Stimulated activated CD4-positive, alpha-beta T cell treated with anti-CD3 and anti-CD28 coated beads, Interleukin-1b, Interleukin-23, amount 100 ng/mL, for 24 hours (primary cell): ENCODE measurements around the gene CRADD.
"Not testable (repeated sequence)": the region's sequence is repeated elsewhere in the genome, so short reads cannot be mapped to it uniquely, and the experiment has no call there.

Experiments
- DNase-seq, 4 experiments: peaks; one replicate each; pipeline ENCODE4 v3.0.0-alpha.2; 2020; ENCODE audit warnings: low read depth in 4 of 4, low spot score in 1 of 4

The CRADD gene

DNA sequence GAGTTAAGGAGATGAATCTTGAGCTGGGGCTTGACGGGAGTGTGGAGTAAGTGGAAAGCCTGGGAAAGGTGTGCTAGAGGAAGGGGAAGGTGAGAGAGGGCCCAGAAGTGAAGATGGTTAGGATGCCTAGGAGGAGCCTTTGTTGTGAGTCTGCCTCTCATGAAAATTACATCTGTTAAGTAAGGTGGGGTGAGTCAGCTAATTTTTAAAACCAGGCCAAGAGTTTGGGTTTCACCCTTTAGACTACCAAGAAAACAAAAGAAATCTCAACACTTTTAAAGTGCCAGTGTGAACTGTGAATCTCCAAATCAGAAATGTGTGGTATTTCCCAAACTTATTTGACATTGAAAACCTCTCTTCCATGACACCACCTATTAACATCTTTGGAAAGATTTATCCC is 185.2 kb downstream of the CRADD start:
- no peak for DNase-seq

DNA sequence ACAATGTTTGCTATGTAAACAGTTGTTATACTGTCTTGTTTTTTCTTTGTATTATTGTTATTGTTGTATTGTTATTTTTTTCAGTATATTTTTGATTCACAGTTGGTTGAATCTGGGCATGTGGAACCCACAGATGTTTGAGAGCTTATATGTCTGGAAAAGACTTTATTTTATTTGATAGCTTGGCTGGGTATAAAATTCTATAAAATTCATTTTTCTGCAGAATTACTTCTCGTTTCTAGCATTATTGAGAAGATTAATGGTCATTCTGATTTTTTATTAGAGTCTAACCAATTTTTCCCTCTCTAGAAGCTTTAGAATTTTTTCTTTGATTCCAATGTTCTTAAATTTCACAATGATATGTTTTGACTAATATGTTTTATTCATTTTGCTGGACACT is 188.6 kb downstream of the CRADD start:
- no peak for DNase-seq

DNA sequence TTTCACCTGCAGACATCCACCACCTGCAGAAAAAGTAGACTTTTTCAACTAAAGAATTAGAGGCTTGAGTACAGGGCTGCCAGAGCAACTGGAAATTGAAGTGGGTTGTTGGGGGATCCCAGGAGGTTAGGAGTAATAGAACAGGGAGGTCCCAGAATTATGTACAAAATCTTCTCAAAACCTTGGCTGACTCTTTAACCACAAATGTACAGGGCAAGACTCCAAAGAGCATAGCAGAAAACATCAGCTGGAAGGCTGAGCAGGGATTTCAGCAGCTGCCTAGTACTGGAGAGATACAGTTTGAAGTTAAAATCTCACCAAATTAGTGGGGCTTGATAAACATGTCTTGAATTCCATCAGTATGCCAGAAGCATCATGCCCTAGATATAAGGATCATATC is 191.6 kb downstream of the CRADD start:
- no peak for DNase-seq

DNA sequence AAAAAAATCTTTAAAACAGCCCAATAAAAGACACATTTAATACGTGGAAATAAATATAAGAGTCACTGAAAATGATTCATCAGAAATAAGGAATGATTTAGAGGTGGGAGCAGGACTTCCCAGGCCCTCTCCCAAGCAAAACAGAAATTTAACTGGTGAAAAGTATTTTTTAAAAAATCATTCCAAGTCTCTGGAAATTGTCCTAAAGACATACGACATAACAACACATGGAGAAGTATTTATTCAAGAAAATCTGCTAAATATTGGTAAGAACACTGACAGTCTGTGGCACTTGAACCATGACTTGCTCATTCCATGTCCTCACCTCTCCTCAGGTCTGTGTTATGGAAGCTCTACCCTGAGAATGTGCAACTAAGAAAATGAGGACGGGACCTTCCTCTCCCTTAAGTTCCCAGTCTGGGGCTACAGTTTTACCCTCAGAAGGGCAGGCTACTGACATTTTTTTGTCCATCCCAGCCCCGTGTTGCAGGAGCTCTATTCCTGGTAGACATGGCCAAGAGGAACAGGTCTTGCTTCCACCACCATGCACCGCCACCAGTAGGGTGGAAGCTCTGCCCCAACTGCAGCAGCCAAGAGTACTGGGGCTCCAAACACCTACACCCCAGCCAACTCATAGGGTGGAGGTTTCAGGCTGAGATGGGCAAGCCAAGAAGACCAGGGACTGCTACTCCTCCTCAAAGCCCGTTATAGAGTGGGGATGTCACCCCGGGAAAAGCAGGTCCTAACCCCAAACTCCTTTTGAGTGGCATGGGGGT is 193.0 kb downstream of the CRADD start:
- DNase-seq = no peak

DNA sequence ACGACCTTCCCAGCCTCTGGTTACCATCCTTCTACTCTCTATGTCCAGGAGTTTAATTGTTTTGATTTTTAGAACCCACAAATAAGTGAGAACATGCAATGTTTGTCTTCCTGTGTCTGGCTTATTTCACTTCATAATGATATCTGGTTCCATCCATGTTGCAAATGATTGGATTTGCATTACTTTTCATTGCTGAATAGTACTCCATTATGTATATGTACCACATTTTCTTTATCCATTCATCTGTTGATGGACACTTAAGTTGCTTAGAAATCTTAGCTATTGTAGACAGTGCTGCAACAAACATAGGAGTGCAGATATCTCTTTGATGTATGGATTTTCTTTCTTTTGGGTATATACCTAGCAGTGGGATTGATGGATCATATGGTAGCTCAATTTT is 194.4 kb downstream of the CRADD start:
- DNase-seq = not testable (repeated sequence)

DNA sequence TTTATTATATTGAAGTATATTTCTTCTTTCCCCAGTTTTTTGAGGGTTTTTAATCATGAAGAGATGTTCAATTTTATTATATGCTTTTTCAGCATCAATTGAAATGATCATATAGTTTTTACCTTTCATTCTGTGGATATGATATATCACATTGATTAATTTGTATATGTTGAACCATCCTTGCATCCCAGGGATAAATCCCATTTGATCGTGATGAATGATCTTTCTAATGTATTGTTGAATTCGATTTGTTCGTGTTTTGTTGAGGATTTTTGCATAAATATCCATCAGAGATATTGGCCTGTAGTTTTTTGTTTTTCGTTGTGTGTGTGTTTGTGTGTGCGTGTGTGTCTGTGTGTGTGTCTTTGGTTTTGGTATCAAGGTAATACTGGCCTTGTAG is 196.4 kb downstream of the CRADD start:
- no peak for DNase-seq

DNA sequence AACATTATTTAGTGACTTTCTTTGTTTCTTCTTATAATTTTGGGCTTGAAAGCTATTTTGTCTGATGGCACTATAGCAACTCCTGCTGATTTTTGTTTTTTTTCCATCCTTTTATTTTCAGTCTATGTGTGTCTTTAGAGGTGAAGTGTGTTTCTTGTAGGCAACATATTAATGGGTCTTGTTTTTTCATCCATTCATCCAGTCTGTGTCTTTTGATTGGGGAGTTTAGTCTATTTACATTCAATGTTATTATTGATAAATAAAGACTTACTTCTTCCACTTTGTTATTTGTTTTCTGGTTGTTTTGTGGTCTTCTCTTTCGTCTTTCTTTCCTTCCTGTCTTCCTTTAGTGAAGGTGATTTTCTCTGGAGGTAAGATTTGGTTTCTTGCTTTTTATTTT is 198.0 kb downstream of the CRADD start:
- DNase-seq = no peak

DNA sequence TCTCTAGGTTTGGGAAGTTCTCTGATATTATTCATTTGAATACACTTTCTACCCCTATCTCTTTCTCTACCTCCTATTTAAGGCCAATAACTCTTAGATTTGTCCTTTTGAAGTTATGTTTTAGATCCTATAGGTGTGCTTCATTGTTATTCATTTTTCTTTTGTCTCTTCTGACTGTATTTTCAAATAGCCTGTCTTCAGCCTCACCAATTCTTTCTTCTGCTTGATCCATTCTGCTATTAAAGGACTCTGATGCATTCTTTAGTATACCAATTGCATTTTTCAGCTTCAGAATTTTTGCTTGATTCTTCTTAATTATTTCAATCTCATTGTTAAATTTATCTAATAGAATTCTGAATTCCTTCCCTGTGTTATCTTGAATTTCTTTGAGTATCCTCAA is 199.2 kb downstream of the CRADD start:
- no peak for DNase-seq

DNA sequence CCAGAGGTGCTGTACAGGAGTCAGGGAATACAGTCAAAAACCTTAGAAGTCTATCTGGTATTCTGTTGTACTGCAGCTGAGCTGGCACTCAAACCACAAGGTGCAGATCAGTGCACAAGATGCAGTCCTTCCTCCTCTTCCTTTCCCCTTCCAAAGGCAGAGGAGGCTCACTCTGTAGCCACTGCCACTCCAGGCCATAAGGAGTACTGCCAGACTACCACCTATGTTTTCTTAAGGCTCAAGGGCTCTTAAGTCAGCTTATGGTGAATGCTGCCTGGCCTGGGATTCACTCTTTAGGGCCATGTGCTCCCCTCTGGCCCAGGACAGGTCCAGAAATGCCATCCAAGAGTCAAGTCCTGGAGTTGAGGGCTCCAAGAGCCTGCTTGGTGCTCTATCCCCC is 200.3 kb downstream of the CRADD start:
- DNase-seq = no peak

DNA sequence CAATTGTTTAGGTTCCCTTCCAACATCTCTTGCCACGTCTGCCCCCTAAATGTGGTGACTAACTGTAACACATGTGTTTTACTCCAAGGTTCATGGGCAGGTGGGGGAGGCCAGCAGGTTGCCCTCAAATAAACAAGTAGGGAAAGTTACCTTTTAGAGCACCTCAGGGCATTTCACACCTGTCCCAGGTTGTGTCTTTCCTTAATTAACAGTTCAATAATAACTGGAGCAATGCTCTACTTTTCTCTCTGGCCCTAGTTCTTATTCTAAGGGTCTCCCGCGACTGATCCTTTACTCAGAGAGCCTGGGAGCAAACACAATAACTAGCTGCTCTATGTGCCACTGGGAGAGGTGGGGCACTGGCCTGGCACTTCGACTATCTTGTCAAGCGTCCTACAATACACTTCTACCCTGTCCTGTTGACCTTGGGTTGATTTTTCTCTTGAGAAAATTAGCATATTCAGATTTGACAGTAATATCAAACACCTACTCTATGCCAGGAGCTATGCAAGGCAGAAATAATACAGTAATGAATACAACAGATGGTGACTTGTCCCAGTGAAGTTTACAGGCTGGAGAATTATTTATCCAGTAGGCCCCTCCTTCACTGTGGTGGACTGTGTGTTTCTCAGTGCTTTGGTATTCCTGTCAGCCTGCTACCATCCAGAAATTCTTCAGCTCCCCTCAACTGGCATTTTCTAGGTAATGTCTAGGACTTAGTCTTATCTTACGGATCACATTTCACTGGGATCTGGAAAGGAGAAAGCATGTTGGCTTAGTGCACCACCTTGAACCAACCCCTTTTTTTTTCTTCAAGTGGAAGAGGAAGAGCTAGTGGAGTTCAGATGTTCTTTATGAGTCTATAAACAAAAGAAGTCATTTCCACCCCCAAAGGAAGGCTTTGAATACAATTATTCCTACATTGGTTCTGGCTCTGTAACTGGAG is 202.6 kb downstream of the CRADD start:
- no peak for DNase-seq

DNA sequence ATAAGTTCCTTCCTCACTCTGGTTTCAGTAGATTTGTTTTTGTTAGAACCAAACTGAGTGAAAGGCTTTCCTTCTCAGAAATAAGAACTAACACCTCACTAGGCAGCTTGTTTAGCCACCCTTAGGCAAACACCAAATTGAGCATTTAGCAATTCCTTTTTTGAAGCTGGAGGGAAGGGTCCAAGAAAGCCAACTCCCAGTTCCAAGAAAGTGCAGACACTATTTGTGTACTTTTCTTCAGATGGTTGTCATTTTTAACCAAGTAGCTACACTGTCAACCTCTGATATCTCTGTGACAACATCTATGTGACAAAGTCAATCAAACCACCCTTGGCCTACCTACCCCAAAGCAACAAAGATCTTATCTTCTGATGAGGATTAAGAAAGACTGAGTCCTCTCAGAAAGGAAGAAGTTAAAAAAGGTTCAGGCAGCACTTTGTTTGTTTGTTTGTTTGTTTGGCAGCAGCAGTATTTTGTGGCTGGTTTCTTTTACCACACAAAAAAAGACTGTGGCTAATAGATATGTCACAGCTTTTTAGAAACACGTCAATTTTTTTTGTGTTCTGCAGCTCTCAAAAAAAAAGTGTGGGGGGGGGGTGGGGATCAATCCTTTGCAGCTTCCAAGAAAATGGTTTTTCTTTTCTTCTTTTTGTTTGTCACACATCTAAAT is 203.8 kb downstream of the CRADD start:
- no peak for DNase-seq

DNA sequence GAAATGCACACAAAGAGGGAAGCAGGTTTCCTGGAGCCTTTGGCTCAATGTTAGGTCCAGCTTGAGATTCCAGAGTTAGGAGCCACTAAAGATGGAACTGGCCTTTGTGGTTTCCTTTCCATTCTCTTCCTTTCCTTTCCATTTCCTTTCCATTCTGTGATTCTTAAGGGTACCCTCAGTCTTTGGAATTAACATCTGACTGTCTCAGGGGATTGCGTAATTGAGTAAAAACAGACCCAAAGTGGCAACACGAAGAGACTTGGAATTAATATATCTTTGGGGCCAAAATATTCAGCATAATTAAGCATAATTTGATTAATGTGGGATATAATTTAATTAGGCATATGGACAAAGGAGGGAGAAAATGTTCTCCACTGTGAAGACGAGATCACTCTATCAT is 205.6 kb downstream of the CRADD start:
- DNase-seq = no peak

DNA sequence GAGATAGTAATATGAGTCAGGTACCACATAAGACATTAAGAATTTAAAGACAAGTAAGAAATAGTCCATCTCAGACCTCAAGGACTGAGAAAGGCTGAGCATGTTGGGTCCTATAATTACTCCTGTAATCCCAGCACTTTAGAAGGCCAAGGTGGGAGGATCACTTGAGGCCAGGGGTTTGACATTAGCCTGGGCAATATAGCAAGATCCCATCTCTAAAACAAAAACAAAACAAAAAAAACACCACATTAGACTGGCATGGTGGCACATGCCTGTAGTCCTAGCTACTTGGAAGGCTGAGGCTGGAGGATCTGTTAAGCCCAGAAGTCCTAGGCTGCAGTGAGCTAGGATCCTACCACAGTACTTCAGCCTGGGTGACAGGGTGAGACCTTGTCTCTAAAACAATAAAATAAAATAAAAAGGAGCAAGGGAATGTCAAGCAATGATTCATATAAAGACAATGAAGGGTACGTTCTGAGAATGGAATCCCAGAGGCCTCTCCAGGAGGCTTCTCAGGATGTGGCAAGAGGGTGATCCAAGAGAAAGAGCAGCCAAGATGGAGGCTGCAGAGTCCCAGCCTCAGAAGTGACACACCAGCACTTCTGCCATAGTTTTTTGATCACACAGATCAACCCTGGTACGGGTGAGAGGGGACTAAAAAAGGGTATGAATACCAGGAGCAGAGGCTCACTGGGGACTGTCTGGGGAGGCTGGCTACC is 206.4 kb downstream of the CRADD start:
- no peak for DNase-seq

DNA sequence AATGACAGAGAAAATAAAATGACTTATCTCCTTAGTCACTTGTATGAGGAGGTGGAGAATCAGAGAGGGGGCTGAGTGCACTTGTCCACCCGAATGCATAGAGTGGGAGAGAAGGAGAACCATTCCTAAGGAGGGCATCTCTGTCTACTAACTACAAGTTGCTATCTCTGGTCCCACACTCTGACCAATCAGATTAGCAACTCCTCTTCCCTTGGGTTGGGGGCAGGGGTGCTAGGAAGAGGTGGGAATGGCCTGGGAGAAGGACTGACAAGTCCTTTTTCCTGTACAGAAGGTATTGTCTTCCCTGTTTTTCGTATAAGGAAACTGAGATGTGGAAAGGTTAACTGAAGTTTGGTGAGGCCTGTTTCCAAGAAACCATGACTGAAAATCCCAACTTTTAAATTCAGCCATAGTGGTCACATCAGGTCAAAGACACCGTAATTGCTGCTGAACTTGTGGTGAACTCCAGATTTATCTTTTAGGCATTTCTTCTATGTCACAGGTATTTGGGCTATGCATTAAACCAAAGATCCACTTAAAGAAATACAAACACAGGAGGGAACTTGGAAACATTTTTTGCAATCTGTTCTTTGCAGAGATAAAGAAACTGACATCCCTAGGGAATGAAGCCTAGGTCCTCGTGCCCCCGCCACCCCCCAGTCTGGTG is 207.8 kb downstream of the CRADD start:
- DNase-seq = no peak

DNA sequence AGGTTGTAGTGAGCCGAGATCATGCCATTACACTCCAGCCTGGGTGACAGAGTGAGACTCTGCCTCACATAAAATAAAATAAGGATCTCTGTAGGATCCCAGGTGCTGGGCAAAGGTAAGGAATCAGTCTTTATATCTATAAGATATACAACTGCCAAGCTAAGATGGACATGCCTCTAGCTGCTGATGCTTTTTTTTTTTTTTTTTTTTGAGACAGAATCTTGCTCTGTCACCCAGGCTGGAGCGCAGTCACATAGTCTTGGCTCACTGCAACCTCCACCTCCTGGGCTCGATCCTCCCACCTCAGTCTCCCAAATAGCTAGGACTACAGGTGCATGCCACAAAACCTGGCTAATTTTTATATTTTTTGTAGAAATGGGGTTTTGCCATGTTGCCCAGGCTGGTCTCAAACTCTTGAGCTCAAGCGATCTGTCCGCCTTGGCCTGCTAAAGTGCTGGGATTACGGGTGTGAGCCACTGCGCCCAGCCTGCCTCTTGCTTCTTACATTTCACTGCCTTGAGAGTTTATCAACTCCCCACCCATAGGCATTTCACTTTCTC is 208.9 kb downstream of the CRADD start:
- not testable (repeated sequence) for DNase-seq

DNA sequence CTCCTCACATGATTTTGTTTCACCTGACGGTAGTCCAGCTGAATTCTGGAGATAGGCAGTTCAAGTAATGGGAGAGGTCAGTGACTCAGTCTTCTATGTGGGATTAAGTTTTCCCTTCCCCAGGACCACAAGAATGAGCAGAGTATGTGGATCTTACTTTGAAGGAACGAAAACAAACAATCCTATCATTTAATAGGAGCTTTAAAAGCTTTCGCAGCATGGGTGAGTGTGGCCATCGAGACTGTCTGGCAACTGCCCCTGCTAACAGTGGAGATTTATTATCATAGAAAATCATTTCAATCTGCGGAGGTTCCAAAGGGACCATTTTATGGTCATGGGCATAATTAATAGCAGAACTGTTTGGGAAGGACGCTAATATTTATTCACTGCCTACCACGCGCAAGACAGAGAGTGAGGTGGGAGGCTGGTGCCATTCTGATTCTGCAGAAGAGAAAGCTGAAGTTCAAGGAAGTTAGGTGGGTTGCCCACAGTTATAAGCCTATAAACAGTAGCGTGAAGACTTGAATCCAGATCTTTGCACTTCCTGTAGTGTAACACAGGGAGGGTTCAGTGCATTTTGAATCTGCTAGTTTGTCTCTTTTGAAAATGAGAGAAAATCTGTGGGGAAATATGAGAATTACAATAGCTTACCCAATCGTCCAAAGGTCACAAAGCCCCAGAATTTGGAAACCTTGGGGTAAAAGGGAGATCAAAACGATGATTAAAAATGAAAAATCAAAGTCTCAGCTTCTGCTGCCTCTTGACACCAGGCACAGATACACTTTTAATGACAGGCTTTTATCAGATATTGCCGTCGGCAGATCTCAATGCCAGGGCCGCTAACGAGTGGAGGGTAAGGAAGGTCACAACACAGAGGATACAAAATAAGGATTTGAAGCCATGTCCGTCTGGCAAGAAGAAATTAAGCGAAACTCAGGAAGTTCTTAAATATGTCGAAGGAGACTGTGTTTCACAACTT is 209.6 kb downstream of the CRADD start:
- no peak for DNase-seq

DNA sequence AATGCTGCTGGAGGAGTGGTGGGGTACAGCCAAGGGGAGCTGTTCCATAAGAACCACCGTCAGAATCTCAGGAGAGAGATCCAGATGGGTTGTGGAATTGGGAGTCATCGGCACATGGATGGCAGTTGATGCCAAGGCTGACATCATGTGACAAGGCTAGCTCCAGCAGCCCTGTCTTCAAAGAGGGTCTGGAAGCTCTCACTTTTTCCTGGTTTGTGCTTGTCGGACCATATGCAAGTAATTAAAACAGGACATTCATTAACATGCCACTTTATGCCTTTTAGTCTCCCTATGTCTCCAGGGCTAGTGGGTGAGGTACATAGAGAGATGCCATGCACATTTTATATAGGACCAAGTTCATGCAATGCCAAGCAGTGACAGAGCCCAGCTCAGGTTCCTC is 211.8 kb downstream of the CRADD start:
- DNase-seq = no peak

DNA sequence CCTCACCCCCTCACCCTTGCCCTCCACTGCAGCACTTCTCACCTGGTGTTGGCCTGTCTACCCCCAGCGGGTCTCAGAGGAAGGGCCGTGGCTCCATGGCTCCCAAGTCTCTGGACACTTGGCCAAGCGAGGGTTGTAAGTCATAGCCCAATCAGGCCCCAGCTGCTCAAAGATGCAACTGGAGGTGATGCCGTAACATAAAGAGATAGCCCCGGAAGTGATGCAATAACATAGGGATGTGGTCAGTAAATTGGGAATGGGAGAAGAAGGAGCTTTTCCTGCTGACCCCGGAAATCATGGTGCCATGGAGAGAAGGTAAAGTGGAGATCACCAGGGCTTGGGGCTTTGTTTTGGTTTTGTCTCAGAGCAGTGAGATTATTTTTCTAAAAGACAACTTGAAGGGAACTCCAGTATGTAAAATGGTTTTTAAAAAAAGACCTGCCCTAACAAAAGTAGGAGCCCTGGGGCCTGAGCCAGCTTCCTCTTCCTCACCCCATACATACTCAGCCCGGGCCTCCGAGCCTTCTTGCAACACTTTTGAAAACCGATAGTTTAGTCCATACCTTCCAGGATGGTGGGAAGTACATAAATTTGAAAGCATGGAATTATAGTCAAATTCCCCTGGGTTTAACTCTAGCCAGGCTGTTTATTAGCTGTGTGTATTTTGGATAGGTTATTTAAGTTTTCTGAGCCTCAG is 212.5 kb downstream of the CRADD start:
- no peak for DNase-seq
